NCI-H82 treated with DMSO at 0.1 percent for 48 hours (cell line): ENCODE results near the gene SH2B2.
"Not testable (repeated sequence)": the region's sequence is repeated elsewhere in the genome, so short reads cannot be mapped to it uniquely, and the experiment has no call there.

Experiments used
- DNase-seq: peaks from one replicate; lab custom pipeline; 2025; ENCODE audit not compliant: unreplicated experiment; lab: John Stamatoyannopoulos, UW

The SH2B2 gene

DNA sequence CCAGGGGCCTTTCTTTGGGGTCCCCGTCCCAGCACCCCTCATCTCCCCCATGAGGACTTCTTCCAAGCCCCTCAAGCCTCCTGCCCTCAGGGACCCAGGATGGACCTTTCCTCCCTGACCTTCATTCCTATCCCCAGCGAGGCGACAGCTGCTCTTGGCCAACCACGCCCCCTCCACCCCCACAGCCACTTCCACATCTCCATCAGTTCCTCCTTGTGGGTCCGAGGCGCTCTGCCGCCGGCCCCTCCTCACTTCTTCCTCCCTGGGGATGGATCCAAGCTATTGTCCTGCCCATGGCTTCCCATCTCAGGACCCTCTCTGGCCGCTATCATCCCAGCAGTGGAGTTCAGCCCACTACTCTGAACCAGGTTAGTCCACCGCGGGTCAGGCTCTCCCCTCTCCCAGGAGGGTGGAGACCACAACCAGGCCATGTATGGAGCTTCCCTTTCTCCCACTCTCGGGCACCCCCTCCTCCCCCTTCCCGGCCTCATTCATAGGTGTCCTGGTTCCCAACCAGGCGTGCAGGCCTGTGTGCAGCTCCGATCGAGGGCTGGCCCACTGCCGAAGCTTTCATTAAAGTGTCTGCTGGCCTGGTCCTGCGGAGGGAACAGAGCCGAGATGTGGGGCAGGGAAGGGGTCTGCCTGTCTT is 1.7 kb upstream of the SH2B2 start:
- DNase-seq, result peak; percentile 34

DNA sequence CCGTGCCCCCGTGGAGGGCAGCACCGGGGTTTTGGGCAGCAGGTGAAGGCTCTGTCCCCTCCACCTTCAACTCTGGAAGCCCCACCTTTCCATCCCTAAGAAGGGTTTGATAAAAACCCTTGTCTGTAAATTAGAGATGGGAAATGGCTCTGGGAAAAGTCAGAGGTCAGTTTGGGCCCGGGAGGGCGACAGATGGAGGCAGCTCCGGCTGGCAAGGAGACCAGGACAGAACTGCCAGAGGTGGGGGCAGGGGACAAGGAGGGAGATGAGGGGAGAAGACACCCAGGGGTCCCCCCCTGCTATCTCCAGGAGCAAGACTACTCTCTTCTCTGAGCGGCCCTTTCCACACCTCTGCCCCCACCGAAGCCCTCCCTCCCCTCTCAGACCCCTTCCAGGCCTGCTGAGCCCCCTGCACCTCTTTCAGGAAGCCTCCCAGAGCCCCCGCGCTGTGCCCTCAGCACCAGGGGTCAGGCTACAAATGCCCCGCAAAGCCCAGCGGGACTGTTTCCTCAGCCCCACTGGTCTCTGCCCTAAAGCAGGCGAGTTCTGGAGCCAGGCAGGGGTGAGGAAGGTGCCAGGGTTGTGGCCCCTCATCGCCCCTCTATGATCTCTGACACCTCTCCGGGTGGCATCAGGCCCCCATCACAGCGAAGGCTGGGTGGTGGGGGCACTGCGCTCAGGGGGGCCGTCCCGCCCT is 980 bp upstream of the SH2B2 start:
- DNase-seq, result no peak

DNA sequence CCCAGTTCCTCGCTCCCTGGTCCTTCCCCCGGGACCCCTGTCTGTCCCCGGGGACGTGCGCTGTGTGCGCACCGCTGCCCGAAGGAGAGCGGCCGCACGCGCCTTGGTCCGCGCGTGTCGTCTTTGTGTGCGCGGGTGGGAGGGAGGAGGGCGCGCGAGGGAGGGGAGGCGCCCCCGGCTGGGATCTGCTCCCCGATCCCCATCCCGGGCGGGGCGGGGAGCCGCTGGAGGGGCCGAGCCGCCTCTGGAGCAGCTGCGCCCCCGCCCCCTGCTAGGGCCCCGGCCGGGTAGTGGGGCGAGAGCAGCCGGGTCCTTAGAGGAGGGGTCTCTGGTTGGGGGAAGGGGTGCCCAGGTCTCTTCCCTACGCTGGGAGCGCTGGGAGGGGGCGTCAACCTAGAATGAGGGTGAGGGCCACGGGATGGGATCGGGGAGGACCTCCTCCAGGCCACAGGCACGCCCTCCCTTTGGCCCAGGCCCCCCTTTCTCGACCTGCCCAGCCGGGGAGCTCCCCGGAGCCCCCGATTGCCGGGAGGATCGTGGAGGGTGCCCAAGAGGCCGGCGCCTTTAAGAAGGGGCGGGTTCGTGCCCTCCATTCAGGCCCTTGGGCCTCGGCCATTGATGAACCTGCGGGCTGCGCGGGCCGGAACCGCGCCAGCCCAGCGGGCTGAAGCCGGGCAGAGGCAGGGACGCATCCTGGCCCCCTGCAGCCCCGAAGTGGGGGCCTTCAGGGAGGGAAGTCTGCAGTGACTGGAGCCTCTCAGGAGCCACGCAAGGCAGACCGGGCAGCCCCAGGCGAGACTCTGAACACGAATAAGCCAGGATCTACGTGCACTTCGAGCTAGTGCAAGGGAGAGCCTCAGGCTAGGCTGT is 678 bp downstream of the SH2B2 start:
- DNase-seq, result no peak

DNA sequence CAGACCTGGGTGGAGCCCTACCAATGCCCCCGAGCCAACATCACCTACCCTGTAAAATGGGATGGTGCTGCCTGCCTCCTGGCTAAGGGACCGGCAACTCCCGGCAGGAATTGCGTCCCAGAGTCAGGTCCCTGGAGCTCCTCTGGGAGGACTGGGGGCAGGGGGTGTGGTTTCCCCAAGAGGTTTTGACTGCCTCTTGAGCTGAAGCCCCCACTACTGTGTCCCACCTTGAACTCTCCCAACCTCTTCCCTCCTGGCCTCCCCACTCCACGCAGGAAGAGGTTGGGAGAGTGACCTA is 1.3 kb downstream of the SH2B2 start:
- no peak for DNase-seq

DNA sequence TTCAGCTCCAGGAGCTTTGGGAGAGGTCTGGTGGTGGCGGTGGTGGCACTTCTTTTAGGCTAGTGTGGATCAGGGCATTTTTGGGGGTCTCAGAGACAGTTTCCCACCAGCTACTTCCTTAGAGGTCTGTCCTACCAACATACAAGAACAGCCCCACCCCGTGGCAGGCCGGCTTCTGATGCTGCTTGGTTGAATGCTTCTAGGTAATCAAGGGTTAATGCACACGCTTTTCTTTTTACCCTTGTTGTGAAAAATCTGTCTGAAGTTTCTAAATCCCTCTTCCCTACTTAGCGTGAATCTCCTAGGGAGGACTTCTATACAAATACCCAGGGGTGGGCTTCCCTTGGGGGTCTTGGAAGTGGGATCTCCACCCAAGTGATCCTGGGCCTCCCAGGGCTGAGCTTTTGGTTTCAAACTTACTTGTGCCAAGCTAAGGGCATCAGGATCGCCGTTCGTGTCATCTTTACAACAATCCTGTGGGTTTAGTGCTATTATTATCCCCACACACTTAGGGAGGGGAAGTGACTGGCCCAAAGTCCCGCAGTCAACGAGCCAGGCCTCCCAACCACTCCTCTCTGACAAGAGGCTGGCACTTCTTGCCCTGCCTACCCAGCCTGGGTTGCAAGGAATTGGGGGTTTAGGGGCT is 1.7 kb downstream of the SH2B2 start:
- no peak for DNase-seq

DNA sequence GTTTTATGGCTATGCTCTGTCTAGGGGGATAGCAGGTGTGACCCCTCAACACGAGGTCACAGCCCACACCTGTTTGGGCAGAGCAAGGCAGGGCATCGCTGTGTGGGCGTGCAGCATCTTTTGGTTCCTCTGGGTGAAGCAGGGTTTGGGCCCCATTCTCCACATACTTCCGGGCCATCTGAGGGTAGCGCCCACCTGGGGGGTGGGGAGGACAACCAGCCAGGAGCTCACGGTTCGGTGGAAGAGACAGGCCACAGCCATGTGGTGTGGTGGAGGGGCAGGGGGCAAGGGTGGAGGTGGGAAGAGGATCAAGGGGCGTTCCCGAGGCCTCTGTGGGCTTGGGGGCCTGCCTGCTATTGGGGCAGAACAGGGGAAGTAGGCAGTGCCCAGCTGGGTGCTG is 2.4 kb downstream of the SH2B2 start:
- no peak for DNase-seq

DNA sequence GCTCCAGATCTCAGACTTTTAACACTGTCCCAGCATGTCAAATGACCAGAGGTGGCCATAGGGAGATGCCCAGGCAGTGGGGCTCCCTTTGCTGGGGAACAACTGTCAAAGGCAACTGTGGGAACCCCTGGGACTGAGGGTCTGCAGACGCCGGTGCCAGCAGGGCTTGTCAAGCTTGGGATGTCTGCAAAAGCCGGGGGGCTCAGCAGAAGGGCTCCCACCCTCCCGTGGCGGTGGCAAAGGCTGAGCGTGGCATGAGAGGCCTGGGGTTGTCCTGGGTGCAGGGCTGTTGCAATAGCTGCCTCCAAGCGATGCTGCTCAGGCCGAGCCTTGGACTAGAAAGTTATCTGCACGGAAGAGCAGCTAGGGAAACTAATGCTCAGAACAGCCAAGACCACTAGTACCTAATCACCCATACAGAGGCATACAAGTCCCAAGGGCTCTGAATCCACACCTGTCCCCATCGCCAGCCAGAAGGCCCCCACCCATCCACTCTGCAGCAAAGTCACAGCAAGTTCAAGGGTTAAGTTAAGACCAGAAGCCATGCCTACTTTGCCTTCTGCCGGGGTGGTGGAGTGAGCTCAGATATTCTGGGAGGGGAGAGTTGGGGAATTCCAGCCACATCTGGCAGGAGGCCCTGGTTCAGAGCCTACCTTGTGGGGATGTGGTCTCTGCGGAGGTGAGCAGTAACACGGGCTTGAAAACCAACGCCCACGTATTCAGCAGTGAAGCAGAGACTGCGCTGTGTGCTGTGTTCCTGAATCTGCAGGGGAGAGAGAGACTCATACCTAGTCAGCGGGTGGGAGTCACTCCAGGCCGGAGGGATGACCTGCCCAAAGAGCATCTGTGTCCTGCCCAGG is 4.6 kb downstream of the SH2B2 start:
- no peak for DNase-seq

DNA sequence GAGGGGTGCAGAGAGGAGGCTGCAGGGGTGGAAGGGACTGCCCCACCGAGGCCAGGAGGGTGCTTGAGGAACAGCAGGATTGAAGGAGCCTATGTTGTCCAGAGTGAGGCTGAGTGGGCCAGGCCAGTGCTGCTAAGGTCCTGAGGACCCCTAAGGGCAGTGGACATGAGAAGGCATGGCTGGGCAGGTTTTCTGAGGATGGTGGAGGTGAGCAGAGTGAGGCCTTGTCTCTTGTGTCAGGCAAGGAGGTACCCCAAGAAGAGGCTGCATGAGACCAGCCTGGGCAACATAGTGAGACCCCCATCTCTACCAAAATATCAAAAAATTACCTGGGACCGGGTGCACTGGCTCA is 5.2 kb downstream of the SH2B2 start:
- no peak for DNase-seq

DNA sequence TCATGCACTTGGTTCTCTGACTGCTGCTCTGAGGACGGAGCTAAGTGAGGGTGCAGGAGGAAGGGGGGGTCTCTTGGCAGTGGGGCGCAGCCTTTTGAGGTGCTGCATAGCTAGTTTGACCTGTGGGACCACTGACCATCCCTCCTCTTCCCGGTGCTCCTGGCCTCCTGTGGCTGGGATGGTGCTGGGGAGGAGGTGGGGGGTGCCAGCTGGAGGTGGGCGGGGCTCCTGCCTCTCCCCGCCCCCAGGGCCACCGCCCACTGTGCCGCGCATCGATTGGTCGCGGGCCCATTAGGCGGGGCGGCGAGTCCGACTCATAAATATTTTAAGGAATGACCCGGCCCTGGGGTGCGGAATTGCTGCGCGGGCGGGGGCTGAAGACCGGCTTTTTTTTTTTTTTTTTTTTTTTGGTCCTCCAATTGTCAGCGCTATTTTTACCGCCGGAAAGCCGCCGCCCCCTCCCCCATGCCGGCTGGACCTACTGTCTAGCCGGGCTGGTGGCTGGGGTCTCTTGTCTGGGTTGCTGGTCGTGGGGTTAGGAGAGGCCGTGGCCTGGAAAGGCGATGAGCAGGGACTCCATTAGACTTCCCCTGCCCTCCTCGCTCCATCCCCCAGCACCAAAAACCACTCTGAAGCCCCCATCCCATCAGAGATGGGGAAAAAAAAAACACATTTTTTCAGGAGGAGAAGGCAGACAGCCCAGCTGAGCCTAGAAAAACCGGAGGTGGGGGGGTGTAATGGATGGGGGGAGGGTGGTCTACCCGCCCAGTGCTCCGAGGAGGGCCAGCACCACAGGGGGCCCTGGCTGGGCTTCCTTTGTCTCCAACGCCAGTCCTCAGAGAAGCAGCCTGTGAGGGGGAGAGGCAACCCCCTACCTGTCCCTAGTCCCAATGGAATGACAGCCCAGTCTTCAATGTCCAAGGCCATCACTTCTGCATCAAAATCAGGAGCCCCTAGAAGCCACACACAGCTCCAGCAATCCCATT is 6.4 kb downstream of the SH2B2 start:
- DNase-seq, result no peak

DNA sequence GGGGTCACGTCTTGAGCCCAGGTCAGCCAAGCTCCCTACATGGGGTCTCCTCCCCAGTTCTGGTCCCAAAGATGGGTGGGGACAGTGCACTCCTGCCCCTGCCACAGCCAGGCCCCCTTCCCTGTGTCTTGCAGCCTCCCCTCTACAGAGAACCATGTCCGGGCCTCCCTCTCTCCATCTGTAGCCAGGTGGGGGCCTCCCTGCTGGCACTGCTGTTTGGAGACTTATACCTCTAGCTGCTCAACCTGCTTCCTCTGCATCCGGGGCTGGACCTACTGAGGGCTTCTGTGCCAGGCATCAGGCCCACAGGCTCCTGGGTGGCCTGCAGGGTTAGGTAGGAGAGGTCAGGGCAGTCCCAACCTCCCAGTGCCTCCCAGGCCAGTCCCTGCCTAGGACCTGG is 7.9 kb downstream of the SH2B2 start:
- DNase-seq, result no peak

DNA sequence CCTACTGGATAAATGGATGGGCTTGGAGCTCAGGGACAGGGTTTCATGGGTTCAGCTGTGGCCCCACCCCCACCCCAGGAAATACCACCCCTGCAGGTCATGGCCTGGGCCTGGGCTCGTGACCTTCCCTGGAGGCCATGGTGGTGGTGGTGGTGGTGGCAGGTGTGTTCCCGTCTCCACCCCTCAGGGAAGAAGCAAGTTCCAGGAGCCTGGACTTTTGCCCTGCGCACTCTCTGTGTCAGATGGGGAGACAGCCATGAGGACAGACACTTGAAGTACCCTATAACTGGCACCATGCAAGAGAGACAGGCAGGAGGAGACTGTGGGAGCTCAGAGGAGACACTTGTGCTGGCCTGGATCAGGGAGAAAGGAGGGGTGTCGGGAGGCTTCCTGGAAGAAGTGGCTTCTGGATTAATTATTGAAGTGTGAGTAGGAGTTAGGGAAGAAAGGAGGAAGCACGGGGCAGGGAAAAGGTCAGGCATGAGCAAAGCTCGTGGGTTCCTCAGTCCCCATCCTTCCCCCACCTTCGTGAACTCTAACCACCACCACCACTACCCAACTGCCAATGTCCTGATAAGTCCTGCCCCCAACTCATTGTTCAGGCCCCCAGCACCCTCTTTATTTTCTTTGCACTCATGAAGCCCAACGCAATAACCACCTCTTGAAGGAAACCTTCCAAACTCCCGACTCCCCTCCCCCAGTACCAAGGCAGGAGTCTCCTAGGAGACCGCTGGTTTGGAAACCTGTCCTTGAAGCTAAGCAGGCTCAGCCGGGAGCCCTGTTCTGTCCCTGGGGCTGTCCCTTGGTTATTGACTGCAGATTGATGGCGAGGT is 8.9 kb downstream of the SH2B2 start:
- no peak for DNase-seq

DNA sequence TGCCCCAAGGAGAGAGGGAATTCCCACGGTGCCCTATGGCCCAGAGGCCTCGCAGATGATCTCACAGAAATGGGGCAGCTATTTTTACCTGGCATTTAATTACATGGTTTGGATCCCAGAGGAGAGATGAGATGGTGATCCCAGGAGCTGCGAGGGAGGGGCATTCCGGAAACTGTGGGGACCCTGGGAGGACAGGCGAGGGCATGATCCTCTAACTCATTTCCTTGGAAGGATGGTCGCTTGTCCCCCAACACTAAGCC is 9.4 kb downstream of the SH2B2 start:
- no peak for DNase-seq

DNA sequence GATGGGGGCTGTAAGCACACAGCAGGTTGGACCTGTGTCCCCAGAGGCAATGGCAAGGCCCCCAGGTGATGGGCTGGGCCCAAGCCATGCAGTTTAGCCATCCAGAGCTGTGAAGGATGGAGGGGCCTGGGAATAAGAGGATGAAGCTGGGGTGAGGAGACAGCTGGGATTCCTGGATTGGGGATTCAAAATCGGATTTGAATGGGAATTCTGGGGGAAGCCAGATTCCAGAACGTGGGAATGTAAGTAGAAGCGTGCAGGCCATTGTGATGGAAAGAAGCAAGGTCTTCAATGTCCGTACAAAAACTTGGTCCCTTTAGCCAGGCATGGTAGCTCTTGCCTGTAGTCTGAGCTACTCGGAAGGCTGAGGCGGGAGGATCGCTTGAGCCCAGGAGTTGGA is 9.8 kb downstream of the SH2B2 start:
- DNase-seq, result no peak

DNA sequence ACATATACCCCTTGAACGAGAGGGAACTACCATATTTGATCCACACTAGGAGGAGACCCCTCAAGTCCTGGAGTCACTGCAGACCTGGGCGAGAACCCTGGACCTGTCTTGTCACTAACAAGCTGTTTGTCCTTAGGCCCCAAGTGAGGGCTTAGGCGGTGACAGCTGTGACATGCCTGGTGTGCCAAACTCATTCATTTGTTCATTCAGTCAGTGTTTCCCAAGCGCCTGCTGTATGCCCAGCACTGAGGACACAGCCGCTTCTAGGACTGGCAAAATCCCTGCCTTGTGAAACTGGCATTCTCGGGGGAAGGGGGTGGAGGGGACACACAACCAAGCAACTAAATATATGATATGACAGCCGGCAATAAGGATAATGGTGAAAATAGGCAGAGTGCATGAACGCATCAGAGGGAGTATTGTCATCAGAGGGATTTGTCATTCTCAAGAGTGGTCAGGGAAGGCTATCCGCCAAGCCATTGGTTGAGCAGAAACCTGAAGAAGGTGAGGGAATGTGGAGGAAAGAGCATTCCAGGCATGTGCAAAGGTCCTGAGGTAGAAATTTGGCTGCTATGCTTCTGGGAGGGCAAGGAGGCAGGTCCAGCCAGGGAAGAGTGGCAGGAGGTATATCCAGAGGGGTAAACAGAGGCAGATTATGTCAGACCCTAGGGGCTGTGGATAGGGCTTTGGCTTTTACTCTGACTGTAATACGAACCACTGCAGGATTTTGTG is 11.0 kb downstream of the SH2B2 start:
- DNase-seq, result no peak

DNA sequence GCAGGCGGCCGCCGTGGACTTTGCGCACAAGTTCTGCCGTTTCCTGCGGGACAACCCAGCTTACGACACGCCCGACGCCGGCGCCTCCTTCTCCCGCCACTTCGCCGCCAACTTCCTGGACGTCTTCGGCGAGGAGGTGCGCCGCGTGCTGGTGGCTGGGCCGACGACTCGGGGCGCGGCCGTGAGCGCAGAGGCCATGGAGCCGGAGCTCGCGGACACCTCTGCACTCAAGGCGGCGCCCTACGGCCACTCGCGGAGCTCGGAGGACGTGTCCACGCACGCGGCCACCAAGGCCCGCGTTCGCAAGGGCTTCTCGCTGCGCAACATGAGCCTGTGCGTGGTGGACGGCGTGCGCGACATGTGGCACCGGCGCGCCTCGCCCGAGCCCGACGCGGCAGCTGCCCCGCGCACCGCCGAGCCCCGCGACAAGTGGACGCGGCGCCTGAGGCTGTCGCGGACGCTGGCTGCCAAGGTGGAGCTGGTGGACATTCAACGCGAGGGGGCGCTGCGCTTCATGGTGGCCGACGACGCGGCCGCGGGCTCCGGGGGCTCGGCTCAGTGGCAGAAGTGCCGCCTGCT is 14.1 kb downstream of the SH2B2 start:
- DNase-seq, result no peak

DNA sequence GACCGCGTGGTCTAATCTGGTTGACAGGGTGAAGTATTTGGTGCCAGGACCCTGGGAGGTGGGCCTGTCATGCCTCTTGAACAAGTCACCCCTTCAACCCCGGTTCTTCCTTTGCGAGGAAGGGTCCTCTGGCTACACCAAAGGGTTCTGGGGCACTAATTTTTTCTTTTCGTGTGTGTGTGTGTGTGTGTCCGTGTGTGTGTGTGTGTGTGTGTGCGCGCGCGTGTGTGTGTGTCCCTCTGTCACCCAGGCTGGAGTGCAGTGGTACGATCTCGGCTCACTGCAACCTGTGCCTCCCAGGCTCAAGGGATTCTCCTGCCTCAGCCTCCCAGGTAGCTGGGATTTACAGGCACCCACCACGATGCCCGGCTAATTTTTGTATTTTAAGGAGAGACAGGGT is 14.7 kb downstream of the SH2B2 start:
- DNase-seq, result not testable (repeated sequence)

DNA sequence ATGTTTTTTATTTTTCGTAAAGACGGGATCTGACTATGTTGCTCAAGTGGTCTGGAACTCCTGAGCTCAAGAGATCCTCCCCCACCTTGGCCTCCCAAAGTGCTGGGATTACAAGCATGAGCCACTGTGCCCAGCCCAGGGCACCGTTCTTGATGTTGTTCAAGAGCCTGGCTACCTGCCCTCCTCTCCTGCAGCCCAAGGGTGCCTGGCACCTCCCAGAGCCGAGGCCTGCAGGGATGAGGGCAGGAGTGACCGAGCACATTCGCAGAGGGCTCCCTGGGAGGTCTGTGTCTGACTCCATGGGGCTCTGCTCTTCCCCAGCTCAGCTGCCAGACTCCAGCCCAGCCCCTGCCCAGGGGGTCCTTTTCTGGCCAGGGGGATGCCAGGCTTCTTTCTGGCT is 15.4 kb downstream of the SH2B2 start:
- DNase-seq, result no peak
